GM12874 (cell line): ENCODE results near the gene SLC6A7.
A peak's percentile ranks its signal among the peaks of the same experiment; 100 is the strongest.

Experiments
- TF ChIP-seq, protein P1 (sequence below): IDR thresholded peaks from 2 replicates; pipeline ENCODE4 v1.5.1; 2011; ENCODE audit warnings: low read depth, mild to moderate bottlenecking, control low read depth, low read length, moderate library complexity; ENCODE audit not compliant: insufficient read depth

The SLC6A7 gene

GRCh38 chr5:150168864-150169263, 21.0 kb upstream of the SLC6A7 start:
- TF ChIP-seq, protein P1, sequence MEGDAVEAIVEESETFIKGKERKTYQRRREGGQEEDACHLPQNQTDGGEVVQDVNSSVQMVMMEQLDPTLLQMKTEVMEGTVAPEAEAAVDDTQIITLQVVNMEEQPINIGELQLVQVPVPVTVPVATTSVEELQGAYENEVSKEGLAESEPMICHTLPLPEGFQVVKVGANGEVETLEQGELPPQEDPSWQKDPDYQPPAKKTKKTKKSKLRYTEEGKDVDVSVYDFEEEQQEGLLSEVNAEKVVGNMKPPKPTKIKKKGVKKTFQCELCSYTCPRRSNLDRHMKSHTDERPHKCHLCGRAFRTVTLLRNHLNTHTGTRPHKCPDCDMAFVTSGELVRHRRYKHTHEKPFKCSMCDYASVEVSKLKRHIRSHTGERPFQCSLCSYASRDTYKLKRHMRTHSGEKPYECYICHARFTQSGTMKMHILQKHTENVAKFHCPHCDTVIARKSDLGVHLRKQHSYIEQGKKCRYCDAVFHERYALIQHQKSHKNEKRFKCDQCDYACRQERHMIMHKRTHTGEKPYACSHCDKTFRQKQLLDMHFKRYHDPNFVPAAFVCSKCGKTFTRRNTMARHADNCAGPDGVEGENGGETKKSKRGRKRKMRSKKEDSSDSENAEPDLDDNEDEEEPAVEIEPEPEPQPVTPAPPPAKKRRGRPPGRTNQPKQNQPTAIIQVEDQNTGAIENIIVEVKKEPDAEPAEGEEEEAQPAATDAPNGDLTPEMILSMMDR: no peak

- TF ChIP-seq, protein P1: no peak
These were observed 17.7 kb upstream of the SLC6A7 start for GRCh38 chr5:150172145-150172544.

GRCh38 chr5:150172556-150172955, 17.3 kb upstream of the SLC6A7 start:
- TF ChIP-seq, protein P1: no peak

- TF ChIP-seq, protein P1: no peak
These were observed 16.7 kb upstream of the SLC6A7 start for GRCh38 chr5:150173161-150173560.

- TF ChIP-seq, protein P1: no peak
These were observed 15.6 kb upstream of the SLC6A7 start for GRCh38 chr5:150174285-150174684.

- TF ChIP-seq, protein P1: no peak
These were observed 14.8 kb upstream of the SLC6A7 start for GRCh38 chr5:150175076-150175475.

GRCh38 chr5:150175536-150175935, 14.3 kb upstream of the SLC6A7 start:
- TF ChIP-seq, protein P1: peak; percentile 56
